Activated CD4-positive, alpha-beta T cell treated with anti-CD3 and anti-CD28 coated beads, Interleukin-2, amount 10 ng/mL, durations not matched to agents 24 days and 14 days (primary cell): ENCODE results near the gene FAM83C. TPM values are rescaled to one million over a fixed set of nuclear protein-coding genes. Genes with fewer than 3 reads are reported as not detected.

Source experiments
- DNase-seq: peaks from one replicate; pipeline ENCODE4 v3.0.0; 2022
- H3K27ac Mint-ChIP-seq: one replicate; pipeline ENCODE4 v1.8.0; 2022; ENCODE audit warnings: mild to moderate bottlenecking, mixed read lengths
- H3K27me3 Mint-ChIP-seq: one replicate; pipeline ENCODE4 v1.8.0; 2022; ENCODE audit warnings: mixed read lengths
- H3K36me3 Mint-ChIP-seq: one replicate; pipeline ENCODE4 v1.8.0; 2022; ENCODE audit warnings: low read depth, mild to moderate bottlenecking, mixed read lengths
- H3K4me1 Mint-ChIP-seq: one replicate; pipeline ENCODE4 v1.8.0; 2021; ENCODE audit warnings: mixed read lengths
- H3K4me3 Mint-ChIP-seq: one replicate; pipeline ENCODE4 v1.8.0; 2022; ENCODE audit warnings: mild to moderate bottlenecking, moderate library complexity, mixed read lengths
- H3K9me3 Mint-ChIP-seq: one replicate; pipeline ENCODE4 v1.8.0; 2021; ENCODE audit warnings: mixed read lengths
- intact Hi-C: fragments of 100-400 bp; cut with micrococcal nuclease; formaldehyde crosslinking; loops from one replicate; pipeline ENCODE4 v1.15.1; 2023
- total RNA-seq: library from RNA; stranded (reverse); gene quantifications from 2 replicates; pipeline ENCODE4 v1.2.3, GENCODE V29; 2022

Gene FAM83C
- total RNA-seq, 1 donor from 2014 or later, result not detected

DNA sequence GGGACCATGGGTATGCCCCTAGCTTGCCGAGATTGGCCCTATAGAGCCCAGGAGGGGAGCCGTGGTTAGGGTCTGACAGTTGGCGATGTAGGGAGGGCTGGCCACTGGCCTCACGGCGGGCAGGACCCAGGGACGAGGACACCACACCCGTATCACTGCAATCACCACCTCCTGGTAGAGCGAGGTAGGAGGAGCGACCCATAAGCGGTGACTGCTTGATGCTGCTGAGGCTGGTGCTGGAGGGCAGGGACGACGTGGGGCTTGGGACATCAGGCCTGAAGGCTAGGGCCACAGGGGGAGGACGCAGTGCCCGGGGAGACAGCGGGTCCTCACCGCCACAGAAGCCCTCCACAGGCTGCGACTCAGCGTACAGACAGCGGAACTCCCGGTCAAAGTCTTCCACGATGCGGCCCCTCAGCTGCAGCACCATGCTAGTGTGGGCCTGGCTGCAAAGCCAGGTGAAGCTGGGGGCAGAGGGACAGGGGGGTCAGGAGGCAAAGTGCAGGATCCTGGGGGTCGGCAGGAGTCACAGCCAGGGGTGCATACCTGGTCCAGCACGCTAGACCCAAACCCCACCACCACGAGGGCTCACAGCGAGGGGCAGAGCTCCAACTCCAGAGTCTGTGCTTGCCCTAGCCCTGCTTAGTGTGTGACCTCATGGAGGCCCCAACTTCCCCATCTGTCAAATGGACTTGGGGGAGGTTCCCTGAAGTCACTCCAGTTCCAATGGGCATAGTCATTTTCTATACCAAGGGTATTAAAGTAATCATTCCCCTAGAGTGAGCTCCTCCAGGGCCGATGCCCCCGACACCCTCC is 4.5 kb downstream of the FAM83C start:
- Mint-ChIP-seq H3K9me3 (no peaks in the 10 kb centered on the region), H3K27me3 (peaks cover 2% of the 10 kb centered on the region), H3K36me3 (peaks cover 13% of the 10 kb centered on the region), H3K4me3 (no peak overlapping the region), H3K4me1 (peaks cover 20% of the 10 kb centered on the region), H3K27ac (no peak overlapping the region)
- intact Hi-C loops, result no loop called here
- no peak for DNase-seq

GRCh38 chr20:35286899-35287508 is 5.2 kb downstream of the FAM83C start:
- no peak for DNase-seq
- intact Hi-C loops, result no loop called here
- Mint-ChIP-seq H3K27me3 (peaks cover 1% of the 10 kb centered on the region), H3K4me3 (no peak overlapping the region), H3K27ac (no peak overlapping the region), H3K9me3 (no peaks in the 10 kb centered on the region), H3K36me3 (peaks cover 18% of the 10 kb centered on the region), H3K4me1 (peaks cover 24% of the 10 kb centered on the region)

DNA sequence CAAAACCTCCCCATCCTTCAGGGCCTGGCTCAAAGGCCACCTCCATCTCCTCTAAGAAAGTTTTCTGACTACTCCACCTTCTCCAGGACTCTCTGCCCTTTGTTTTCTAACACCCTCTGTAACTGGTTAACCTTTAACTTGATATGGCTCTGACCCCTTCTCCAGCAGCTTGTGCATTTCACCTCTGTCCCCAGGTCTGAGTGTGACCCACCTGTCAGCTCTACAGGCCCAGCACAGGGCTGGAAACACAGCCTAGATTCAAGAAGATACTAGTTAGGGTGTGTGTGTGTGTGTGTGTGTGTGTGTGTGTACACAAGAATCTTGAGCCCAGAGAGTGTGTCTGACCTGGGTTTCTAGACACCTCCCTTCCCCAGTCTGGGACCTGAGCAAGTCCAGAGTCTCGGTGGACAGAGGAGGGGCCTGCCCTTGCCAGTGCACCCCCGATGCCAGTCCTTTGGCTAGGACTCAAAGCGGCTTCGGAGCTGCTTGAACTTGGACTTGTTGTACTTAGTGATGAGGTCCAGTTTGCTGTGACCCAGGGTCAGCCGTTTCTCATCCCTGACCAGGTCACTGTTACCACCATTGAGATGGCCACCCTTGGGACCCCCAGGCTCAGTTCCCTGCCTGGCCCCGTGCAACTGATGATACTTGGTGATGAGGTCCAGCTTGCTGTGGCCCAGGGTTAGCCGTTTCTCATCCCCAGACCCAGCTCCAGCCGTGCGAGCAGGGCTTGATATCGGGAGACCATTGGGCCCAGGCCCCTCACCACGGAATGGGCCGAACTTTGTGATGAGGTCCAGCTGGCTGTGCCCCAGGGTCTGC is 5.9 kb downstream of the FAM83C start:
- H3K27me3 Mint-ChIP-seq, result peaks cover 1% of the 10 kb centered on the region
- H3K4me3 Mint-ChIP-seq, result peak overlapping the region; percentile 90
- H3K27ac Mint-ChIP-seq, result peak overlapping the region; percentile 87
- no peak for DNase-seq
- peaks cover 23% of the 10 kb centered on the region for H3K36me3 Mint-ChIP-seq
- H3K9me3 Mint-ChIP-seq, result no peaks in the 10 kb centered on the region
- peaks cover 24% of the 10 kb centered on the region for H3K4me1 Mint-ChIP-seq
- intact Hi-C loops, result no loop called here

GRCh38 chr20:35285806-35286076 is 6.5 kb downstream of the FAM83C start:
- Mint-ChIP-seq H3K36me3 (peaks cover 24% of the 10 kb centered on the region), H3K27me3 (no peaks in the 10 kb centered on the region), H3K4me1 (peaks cover 24% of the 10 kb centered on the region), H3K9me3 (no peaks in the 10 kb centered on the region), H3K27ac (peak overlapping the region; percentile 87), H3K4me3 (peak overlapping the region; percentile 90)
- intact Hi-C loops, result loop anchor here (2.0 kb wide), 1 partner anchor 19 kb away; no protein-coding TSS in a partner anchor
- DNase-seq, result no peak

- no peak for DNase-seq
- H3K27me3 Mint-ChIP-seq, result no peaks in the 10 kb centered on the region
- peak overlapping the region; percentile 90 for H3K4me3 Mint-ChIP-seq
- peaks cover 24% of the 10 kb centered on the region for H3K4me1 Mint-ChIP-seq
- no peaks in the 10 kb centered on the region for H3K9me3 Mint-ChIP-seq
- peak overlapping the region; percentile 95 for H3K27ac Mint-ChIP-seq
- intact Hi-C loops, result loop anchor here (1.0 to 2.0 kb wide), 2 partner anchors 20 to 138 kb away; partner anchors contain the start of gene EDEM2
- H3K36me3 Mint-ChIP-seq, result peaks cover 28% of the 10 kb centered on the region
These were observed 7.0 kb downstream of the FAM83C start for GRCh38 chr20:35284992-35285805.

- intact Hi-C loops, result loop anchor here (1.0 to 2.0 kb wide), 2 partner anchors 20 to 137 kb away; partner anchors contain the start of gene EDEM2
- DNase-seq, result peak; percentile 94
- Mint-ChIP-seq H3K27ac (peak within 1 kb of the TSS; percentile 95), H3K27me3 (no peaks in the 10 kb centered on the region), H3K9me3 (no peaks in the 10 kb centered on the region), H3K4me1 (peaks cover 27% of the 10 kb centered on the region), H3K36me3 (peaks cover 36% of the 10 kb centered on the region), H3K4me3 (peak within 1 kb of the TSS; percentile 90)
These were observed 7.8 kb downstream of the FAM83C start, which contains the start of gene EIF6 for GRCh38 chr20:35284267-35284991. EIF6 (minus strand) TSS chr20:35284772; CDS start chr20:35284487, 285 bp downstream.

GRCh38 chr20:35283441-35284266 is 8.6 kb downstream of the FAM83C start:
- Mint-ChIP-seq H3K36me3 (peaks cover 42% of the 10 kb centered on the region), H3K4me3 (peak overlapping the region; percentile 90), H3K9me3 (no peaks in the 10 kb centered on the region), H3K27me3 (no peaks in the 10 kb centered on the region), H3K27ac (peak overlapping the region; percentile 88), H3K4me1 (peaks cover 32% of the 10 kb centered on the region)
- no peak for DNase-seq
- intact Hi-C loops, result loop anchor here (1.0 to 2.0 kb wide), 2 partner anchors 21 to 136 kb away; partner anchors contain the start of gene EDEM2

DNA sequence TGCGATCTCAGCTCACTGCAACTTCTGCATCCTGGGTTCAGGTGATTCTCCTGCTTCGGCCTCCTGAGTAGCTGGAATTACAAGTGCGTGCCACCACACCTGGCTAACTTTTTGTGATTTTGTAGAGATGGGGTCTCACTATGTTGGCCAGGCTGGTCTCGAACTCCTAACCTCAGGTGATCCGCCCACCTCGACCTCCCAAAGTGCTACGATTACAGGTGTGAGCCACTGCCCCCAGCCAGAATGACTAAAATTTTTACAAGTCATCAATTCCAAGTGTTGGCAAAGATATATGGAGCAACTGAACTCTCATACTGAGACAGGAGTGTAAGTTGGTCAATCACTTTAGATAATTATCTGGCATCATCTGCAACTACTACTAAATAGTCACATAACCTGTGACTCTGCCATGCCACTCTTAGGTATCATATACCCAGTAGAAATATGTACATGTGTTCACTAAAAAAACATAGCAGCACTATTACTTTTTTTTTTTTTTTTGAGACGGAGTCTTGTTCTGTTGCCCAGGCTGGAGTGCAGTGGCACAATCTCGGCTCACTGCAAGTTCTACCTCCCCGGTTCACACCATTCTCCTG is 10.6 kb downstream of the FAM83C start:
- H3K4me3 Mint-ChIP-seq, result no peak overlapping the region
- H3K9me3 Mint-ChIP-seq, result no peaks in the 10 kb centered on the region
- intact Hi-C loops, result no loop called here
- peaks cover 56% of the 10 kb centered on the region for H3K36me3 Mint-ChIP-seq
- DNase-seq, result no peak
- H3K27ac Mint-ChIP-seq, result no peak overlapping the region
- peaks cover 44% of the 10 kb centered on the region for H3K4me1 Mint-ChIP-seq
- H3K27me3 Mint-ChIP-seq, result no peaks in the 10 kb centered on the region

GRCh38 chr20:35280523-35280922 is 11.7 kb downstream of the FAM83C start:
- no peak overlapping the region for H3K27ac Mint-ChIP-seq
- H3K36me3 Mint-ChIP-seq, result peaks cover 56% of the 10 kb centered on the region
- H3K4me3 Mint-ChIP-seq, result no peak overlapping the region

DNA sequence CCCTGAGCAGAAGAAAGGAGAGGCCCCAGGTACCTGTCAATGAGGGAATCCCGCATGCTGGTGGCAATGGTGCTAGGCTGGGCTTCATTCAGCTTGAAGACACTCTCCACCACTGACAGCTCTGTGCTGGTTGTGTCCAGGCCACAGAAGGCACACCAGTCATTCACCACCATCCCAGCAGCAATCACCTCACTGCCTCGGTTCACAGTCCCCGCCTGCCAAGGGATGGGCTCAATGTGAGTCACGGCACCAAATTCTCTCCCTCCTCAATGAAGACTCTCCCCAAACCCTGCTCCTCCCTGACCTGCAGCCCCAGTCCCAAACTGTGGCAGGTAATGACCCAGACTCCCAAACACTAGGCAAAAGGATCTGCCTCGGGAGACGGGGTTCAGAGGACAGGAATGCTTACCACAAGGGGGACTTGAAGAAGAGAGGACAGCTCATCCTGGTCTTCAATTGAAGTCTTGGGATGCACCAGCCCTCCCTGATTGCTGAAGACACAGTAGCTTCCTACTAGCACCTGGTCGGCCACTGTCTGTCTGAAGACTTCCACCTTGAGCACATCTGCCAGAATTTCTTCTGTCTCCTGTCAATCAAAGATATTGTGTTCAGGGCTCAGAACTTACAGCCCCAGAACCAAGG is 12.6 kb downstream of the FAM83C start:
- Mint-ChIP-seq H3K27ac (peak overlapping the region; percentile 55), H3K27me3 (no peaks in the 10 kb centered on the region), H3K4me3 (no peak overlapping the region), H3K9me3 (no peaks in the 10 kb centered on the region), H3K4me1 (peaks cover 38% of the 10 kb centered on the region), H3K36me3 (peaks cover 53% of the 10 kb centered on the region)
- no peak for DNase-seq
- intact Hi-C loops, result loop anchor here (5.0 to 10.0 kb wide), 4 partner anchors 182 to 673 kb away; partner anchors contain the start of genes GGT7, NCOA6 and SCAND1

More at GRCh38 chr20:35280523-35280922, 11.7 kb downstream of the FAM83C start:
- H3K4me1 Mint-ChIP-seq, result peaks cover 44% of the 10 kb centered on the region
- no peaks in the 10 kb centered on the region for H3K9me3 Mint-ChIP-seq
- H3K27me3 Mint-ChIP-seq, result no peaks in the 10 kb centered on the region
- no peak for DNase-seq
- intact Hi-C loops, result no loop called here

GRCh38 chr20:35279040-35279439 is 13.2 kb downstream of the FAM83C start:
- no peak for DNase-seq
- Mint-ChIP-seq H3K27me3 (no peaks in the 10 kb centered on the region), H3K4me1 (peaks cover 37% of the 10 kb centered on the region), H3K9me3 (no peaks in the 10 kb centered on the region), H3K4me3 (no peak overlapping the region), H3K27ac (peak overlapping the region; percentile 88), H3K36me3 (peaks cover 53% of the 10 kb centered on the region)
- intact Hi-C loops, result loop anchor here (5.0 to 10.0 kb wide), 4 partner anchors 182 to 673 kb away; partner anchors contain the start of genes GGT7, NCOA6 and SCAND1
